Measurements from ENCODE around the gene AQP3.
"Not testable (repeated sequence)": the region's sequence is repeated elsewhere in the genome, so short reads cannot be mapped to it uniquely, and the experiment has no call there.

AQP3 gene

DNA sequence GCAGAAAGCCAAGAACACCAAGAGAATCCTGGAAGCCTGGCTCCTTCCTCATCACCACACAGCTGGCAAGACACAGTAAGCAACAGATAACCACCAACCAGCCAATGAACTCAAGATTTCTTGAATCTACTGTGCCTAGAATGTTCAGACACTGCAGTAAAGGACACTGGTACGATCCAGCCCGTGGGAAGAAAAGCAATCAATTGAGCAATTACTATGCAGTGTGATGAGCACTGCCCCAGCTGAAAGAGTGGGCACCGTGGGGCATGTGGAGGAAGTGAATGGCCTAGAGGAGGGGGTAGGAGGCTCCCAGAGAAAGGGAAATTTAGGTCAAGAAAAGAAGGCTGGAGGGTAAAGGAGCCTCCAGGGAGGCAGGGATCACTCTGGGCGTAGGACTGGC is 49.6 kb downstream of the AQP3 start:
- not testable (repeated sequence) for H3K27me3 ChIP-seq (ENCODE audit: control insufficient read depth, insufficient read depth, low read length)

DNA sequence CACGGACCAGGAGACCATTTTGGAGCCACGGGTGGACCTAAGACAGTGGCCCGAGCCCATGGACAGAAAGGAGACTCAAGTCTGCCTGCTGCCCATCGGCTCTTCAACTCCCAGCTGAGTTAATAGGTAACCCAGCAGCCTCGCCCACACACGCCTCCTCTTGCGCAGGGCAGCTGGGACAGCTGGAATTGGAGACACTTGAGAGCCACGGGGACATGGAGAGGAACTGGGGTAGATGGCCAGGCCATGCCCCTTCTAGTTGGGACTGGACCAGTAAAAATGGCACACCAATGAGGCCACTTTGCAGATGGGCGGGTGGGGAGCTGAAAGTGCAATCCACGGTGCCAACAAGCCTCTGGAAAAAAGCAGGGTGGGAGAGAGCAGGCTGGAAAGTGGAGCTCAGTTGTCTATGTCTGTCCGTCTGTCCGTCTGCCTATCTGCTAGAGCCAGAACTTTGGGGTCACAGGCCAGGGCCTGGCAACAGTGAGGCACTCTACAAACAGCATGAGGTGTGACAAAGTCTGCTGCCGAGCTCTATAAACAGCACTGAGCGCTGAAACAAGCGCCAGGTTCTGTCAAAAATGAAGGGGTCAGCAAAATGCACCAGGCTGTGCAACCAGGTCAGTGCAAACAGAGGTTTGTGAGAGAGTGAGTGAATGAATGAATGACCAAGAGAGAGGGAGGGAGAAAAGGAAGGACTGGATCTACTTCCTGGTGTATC is 52.1 kb downstream of the AQP3 start:
- not testable (repeated sequence) for H3K27me3 ChIP-seq (ENCODE audit: control insufficient read depth, insufficient read depth, low read length); H3K9me3 ChIP-seq (ENCODE audit: control insufficient read depth, low read length); H3K36me3 ChIP-seq (ENCODE audit: control insufficient read depth, insufficient read depth, low read length); H3K4me3 ChIP-seq (ENCODE audit: low read length); H3K9ac ChIP-seq (ENCODE audit: low read length)
- H3K4me1 ChIP-seq (ENCODE audit: control insufficient read depth, insufficient read depth, low read length), result peaks cover 21% of the 10 kb centered on the region

More for the DNA sequence above, 49.6 kb downstream of the AQP3 start:
- H3K9me3 ChIP-seq (ENCODE audit: control insufficient read depth, low read length); H3K4me1 ChIP-seq (ENCODE audit: control insufficient read depth, insufficient read depth, low read length); H3K9ac ChIP-seq (ENCODE audit: low read length); H3K4me3 ChIP-seq (ENCODE audit: low read length); H3K36me3 ChIP-seq (ENCODE audit: control insufficient read depth, insufficient read depth, low read length): not testable (repeated sequence)

DNA sequence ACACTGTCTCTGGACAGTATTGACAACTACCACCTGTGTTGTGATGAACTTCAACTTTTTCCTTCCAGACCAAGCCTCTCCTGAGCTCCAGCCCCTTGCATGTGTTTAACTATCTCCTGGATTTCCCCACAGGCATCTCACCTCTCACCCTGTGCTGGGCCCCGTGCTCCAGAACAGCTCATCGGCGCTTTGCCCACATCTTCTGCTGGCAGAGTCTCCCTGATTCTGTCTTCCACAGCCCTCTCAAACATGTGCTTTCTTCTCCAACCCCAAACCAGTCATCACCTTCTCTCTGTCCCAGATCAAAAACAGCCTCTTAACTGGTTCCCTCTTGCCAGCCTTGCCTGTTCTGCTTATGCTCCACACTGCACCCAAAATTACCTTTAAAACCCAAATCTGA is 53.4 kb downstream of the AQP3 start:
- H3K4me3 ChIP-seq (ENCODE audit: low read length); H3K9ac ChIP-seq (ENCODE audit: low read length); H3K27me3 ChIP-seq (ENCODE audit: control insufficient read depth, insufficient read depth, low read length); H3K36me3 ChIP-seq (ENCODE audit: control insufficient read depth, insufficient read depth, low read length); H3K9me3 ChIP-seq (ENCODE audit: control insufficient read depth, low read length): not testable (repeated sequence)
- H3K4me1 ChIP-seq (ENCODE audit: control insufficient read depth, insufficient read depth, low read length), result peaks cover 21% of the 10 kb centered on the region

DNA sequence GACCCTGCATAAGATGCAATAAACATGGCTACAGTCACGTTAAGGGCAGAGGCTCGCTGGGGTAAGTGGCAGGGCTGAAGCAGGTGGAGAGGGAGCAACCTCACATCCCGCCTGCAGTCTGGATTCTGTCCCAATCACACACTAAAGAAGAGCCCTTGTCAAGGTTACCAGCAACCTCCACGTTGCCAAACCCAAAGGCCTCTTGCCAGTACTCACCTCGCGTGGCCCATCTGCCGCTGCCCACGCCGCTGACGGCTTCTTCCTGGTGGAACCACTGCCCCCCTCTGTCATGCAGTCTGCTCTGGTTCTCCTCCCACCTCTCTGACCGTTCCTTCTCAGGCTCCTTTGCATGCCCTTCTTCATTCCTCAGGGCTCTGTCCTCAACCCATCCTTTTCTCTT is 53.8 kb downstream of the AQP3 start:
- Histone ChIP-seq H3K9me3 (ENCODE audit: control insufficient read depth, low read length) (no peaks in the 10 kb centered on the region), H3K27me3 (ENCODE audit: control insufficient read depth, insufficient read depth, low read length) (no peaks in the 10 kb centered on the region), H3K4me3 (ENCODE audit: low read length) (no peak overlapping the region), H3K4me1 (ENCODE audit: control insufficient read depth, insufficient read depth, low read length) (peaks cover 21% of the 10 kb centered on the region), H3K36me3 (ENCODE audit: control insufficient read depth, insufficient read depth, low read length) (no peaks in the 10 kb centered on the region), H3K9ac (ENCODE audit: low read length) (no peak overlapping the region)

DNA sequence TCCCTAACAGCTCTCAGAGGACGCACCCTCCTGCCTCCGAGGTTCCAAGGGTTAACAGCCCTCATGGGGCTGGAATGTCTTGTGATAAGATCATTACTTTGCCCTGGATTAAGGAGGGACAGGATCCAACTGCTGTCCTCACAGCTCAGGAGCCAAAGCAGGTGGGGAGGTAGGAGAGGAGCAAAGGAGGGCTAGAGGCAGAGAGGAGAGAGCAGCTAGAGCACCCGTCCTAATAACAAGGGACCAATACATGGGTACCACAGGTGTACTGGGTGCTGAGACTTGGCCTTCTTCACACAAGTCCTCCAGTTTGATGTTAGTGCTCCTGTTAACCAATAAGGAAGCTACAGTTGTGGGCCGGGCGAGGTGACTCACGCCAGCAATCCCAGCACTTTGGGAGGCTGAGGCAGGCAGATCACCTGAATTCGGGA is 54.8 kb downstream of the AQP3 start:
- not testable (repeated sequence) for H3K9ac ChIP-seq (ENCODE audit: low read length); H3K27me3 ChIP-seq (ENCODE audit: control insufficient read depth, insufficient read depth, low read length); H3K36me3 ChIP-seq (ENCODE audit: control insufficient read depth, insufficient read depth, low read length); H3K9me3 ChIP-seq (ENCODE audit: control insufficient read depth, low read length); H3K4me3 ChIP-seq (ENCODE audit: low read length)
- peaks cover 21% of the 10 kb centered on the region for H3K4me1 ChIP-seq (ENCODE audit: control insufficient read depth, insufficient read depth, low read length)

All from mucosa of stomach (tissue), 1 donor.